NCI-H510A (cell line): ENCODE measurements around the gene RABGAP1L.
"Not testable (repeated sequence)": the region's sequence is repeated elsewhere in the genome, so short reads cannot be mapped to it uniquely, and the experiment has no call there.

ENCODE experiments used
- DNase-seq: peaks from one replicate; lab custom pipeline; 2025; lab: John Stamatoyannopoulos, UW

RABGAP1L gene

GRCh38 chr1:174364996-174365736, 205.8 kb downstream of the RABGAP1L start:
- no peak for DNase-seq

GRCh38 chr1:174366946-174367345, 207.6 kb downstream of the RABGAP1L start:
- no peak for DNase-seq

GRCh38 chr1:174367892-174368291, 208.6 kb downstream of the RABGAP1L start:
- DNase-seq = no peak

- DNase-seq = no peak
Measured at GRCh38 chr1:174376030-174376429, 216.7 kb downstream of the RABGAP1L start.

GRCh38 chr1:174391716-174392115, 232.4 kb downstream of the RABGAP1L start:
- no peak for DNase-seq

GRCh38 chr1:174393885-174394284, 234.6 kb downstream of the RABGAP1L start:
- DNase-seq = no peak

- DNase-seq = no peak
Measured at GRCh38 chr1:174397261-174397660, 237.9 kb downstream of the RABGAP1L start.

GRCh38 chr1:174398246-174398645, 238.9 kb downstream of the RABGAP1L start:
- no peak for DNase-seq

GRCh38 chr1:174399211-174399610, 239.9 kb downstream of the RABGAP1L start:
- no peak for DNase-seq

GRCh38 chr1:174401075-174401474, 241.8 kb downstream of the RABGAP1L start:
- DNase-seq = no peak

- DNase-seq = no peak
Measured at GRCh38 chr1:174405219-174405618, 245.9 kb downstream of the RABGAP1L start.

- DNase-seq = no peak
Measured at GRCh38 chr1:174406421-174406820, 247.1 kb downstream of the RABGAP1L start.

GRCh38 chr1:174407665-174408064, 248.3 kb downstream of the RABGAP1L start:
- DNase-seq = no peak

- no peak for DNase-seq
Measured at GRCh38 chr1:174408146-174408545, 248.8 kb downstream of the RABGAP1L start.

GRCh38 chr1:174409801-174410200, 250.5 kb downstream of the RABGAP1L start:
- DNase-seq = not testable (repeated sequence)

- DNase-seq = no peak
Measured at GRCh38 chr1:174413632-174414031, 254.3 kb downstream of the RABGAP1L start.

- DNase-seq = no peak
Measured at GRCh38 chr1:174414203-174414602, 254.9 kb downstream of the RABGAP1L start.

GRCh38 chr1:174415506-174415905, 256.2 kb downstream of the RABGAP1L start:
- DNase-seq = no peak

- no peak for DNase-seq
Measured at GRCh38 chr1:174417921-174418320, 258.6 kb downstream of the RABGAP1L start.

GRCh38 chr1:174425121-174425520, 265.8 kb downstream of the RABGAP1L start:
- DNase-seq = no peak

- no peak for DNase-seq
Measured at GRCh38 chr1:174426153-174426552, 266.8 kb downstream of the RABGAP1L start.

GRCh38 chr1:174428033-174428432, 268.7 kb downstream of the RABGAP1L start:
- no peak for DNase-seq

GRCh38 chr1:174428739-174429138, 269.4 kb downstream of the RABGAP1L start:
- no peak for DNase-seq

GRCh38 chr1:174433451-174433850, 274.1 kb downstream of the RABGAP1L start:
- no peak for DNase-seq
